NCI-H1048 (cell line): ENCODE measurements around the gene TSPEAR.
"Not testable (repeated sequence)": the region's sequence is repeated elsewhere in the genome, so short reads cannot be mapped to it uniquely, and the experiment has no call there.

ENCODE experiments used
- DNase-seq: peaks from one replicate; lab custom pipeline; 2025; lab: John Stamatoyannopoulos, UW

Gene TSPEAR

GRCh38 chr21:44684077-44684476, 27.3 kb downstream of the TSPEAR start:
- DNase-seq: no peak

- DNase-seq: no peak
Measured at GRCh38 chr21:44682580-44683151, 28.7 kb downstream of the TSPEAR start.

DNA sequence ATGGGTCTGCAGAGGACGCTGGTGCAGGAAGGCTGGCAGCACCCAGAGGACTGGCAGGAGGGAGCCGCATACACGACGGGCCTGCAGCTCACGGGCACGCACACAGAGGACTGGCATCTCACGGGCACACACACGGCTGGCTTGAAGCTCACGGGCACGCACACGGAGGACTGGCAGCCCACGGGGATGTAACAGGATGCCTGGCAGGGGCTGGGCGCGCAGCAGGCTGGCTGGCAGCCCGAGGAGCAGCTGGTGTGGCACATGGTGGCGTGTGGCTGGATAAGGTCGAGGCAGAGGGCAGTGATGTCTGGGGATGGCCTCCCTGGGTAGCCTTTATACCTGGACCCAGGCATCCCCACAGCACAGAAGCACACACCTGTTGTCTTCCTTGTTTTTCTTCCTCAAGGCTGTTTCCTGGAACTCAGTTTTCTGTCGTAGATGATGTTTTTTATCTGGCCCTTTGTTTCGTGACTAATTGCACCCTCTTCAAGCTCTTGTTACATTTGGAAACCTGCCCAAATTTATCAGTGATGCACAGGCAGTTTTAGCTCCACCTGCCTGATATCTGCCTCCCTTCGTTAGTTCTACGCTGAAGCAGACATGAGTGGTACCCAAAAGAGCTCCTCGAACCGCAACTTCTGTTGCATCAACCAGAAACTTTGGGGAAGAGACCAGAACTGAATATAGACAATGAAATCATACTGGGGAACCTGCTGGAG, 29.4 kb downstream of the TSPEAR start, which contains the start of gene KRTAP12-1:
Gene KRTAP12-1, minus strand, starts transcription at position 303 of the 719 bp plus-strand sequence. Its CDS starts 40 bp downstream, at position 263.
- no peak for DNase-seq

DNA sequence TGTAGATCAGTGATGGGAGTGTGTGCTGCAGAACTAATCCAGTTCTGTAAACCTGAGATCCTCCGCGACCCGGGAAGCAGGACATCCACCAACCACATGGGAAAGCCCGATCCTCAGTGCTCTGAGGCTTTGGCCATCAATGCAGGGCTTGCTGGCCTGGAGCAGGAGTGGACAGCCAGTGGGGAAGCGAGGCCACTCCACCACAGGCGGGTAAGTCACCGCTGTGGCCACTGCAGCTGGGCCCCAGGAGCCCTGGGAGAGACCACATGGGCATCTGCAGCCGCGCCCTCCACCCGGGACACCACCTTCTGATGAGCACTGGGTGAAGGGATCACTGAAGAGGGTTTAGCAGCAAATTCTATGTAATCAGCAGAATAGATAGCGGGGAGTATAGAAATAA, 30.2 kb downstream of the TSPEAR start:
- DNase-seq: no peak

GRCh38 chr21:44677881-44678280, 33.5 kb downstream of the TSPEAR start:
- no peak for DNase-seq

DNA sequence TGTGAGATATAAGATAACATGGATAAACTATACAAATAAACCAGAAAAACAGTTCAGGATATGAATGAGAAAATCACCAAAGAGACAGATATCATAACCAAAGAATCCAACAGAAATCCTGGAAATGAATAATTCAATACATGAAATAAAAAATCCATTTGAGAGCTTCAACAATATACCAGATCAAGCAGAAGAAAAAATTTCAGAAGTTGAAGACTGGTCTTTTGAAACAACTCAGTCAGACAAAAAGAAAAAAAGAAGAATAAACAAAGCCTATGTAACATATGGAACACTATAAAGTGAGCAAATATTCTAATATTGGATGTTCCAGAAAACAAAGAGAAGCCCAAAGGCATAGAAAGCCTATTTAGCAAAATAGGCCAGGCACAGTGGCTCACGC, 39.5 kb downstream of the TSPEAR start:
- DNase-seq: no peak

- no peak for DNase-seq
Measured at GRCh38 chr21:44670642-44671432, 40.5 kb downstream of the TSPEAR start.

GRCh38 chr21:44667612-44668011, 43.8 kb downstream of the TSPEAR start:
- no peak for DNase-seq

DNA sequence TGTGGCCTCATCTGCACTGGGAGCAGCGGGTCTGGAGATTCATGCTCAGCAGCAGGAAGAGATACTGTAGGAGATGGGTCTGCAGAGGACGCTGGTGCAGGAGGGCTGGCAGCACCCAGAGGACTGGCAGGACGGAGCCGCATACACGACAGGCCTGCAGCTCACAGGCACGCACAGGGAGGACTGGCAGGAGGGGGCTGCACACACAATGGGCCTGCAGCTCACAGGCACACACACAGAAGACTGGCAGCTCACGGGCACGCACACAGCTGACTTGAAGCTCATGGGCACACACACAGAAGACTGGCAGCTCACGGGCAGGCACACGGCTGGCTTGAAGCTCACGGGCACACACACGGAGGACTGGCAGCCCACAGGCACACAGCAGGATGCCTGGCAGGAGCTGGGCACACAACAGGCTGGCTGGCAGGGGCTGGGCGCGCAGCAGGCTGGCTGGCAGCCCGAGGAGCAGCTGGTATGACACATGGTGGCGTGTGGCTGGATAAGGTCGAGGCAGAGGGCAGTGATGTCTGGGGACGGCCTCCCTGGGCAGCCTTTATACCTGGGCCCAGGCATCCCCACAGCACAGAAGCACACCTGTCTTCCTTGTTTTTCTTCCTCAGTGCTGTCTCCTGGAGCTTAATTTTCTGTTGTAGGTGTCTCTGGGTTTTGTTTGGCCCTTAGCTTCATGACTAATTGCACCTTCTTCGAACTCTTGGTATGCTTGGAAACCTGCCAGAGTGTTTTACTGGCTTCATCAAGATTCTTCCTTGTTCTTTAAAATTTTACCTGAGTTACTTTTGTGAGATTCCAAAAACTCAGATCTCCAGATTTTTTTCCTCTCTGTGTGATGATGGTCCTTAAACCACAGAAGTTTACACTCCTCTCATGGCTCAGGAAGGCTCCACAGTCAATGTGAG, 44.7 kb downstream of the TSPEAR start, which contains the start of gene KRTAP12-2:
Gene KRTAP12-2, minus strand, starts transcription at position 527 of the 920 bp plus-strand sequence. Its CDS starts 41 bp downstream, at position 486.
- no peak for DNase-seq

- DNase-seq: no peak
Measured at GRCh38 chr21:44664691-44665090, 46.7 kb downstream of the TSPEAR start.

- DNase-seq: not testable (repeated sequence)
Measured at GRCh38 chr21:44661567-44661966, 49.8 kb downstream of the TSPEAR start.

GRCh38 chr21:44658913-44659595, 52.3 kb downstream of the TSPEAR start:
- no peak for DNase-seq

DNA sequence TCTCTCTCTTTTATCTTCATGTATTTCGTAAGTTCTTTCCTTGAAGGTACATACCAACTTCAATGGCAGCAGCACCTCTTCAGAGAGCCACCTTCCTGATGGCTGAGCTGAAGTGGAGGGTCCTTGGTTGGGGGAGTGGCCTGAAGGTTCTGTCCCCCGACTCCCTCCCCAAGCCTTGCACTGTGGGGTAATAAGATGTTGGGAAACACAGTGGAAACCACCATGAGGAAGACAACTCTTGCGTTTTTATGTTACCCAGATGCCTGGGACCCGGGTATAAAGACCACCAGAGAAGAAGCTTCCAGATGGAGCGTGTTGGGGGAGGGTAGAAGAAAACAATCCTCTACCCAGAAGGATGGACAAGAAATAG, 52.8 kb downstream of the TSPEAR start:
- no peak for DNase-seq

GRCh38 chr21:44657635-44658540, 53.5 kb downstream of the TSPEAR start, which contains the start of gene KRTAP12-3:
Gene KRTAP12-3, plus strand, starts transcription at chr21:44657932. Its CDS starts 48 bp downstream, at chr21:44657980.
- no peak for DNase-seq

DNA sequence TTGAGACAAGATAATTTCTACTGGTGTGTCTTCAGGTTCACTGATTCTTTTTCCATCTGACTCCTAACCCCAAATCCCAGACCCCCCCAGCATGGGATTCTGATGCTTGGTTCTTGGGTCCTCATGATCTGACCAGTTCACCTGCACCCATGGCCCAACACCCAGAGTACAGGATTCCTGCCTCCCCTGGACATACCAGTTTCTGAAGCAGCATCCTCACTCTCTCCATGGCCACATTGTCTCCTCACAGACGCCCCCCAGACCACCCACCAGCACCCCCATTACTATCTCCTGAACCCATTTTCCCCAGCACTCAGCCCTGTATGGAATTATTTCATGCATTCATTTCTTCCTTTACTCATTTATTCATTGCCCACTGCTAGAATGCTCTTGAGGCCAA, 54.5 kb downstream of the TSPEAR start:
- no peak for DNase-seq

DNA sequence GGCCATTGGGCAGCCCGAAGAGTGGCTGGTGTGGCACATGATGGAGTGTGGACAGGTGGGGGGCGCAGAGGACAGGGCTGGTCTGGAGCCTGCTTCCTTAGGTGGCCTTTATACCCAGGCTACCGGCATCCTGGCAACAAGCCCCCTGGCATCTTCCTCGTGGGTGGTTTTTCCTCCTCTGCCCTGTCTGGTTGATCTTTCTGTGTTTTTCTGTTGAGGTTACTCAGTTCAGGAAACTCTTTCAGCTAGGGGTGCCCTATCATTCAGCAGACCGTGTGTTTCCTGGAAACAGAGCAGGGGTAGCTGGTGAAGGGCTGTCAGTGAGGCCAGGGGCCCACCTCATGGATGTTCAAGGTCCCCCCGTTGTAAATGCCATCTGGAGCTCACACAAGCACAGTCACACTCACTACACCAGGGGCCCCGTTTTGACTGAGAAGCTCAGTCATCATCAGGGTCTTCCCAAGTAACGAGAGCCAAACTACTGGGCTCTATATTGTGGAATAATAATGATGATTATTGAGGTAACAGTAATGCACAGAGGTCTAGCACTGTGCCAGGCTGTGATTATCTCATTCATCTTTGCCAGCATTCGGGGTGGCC, 56.7 kb downstream of the TSPEAR start, which contains the start of gene KRTAP12-4:
Gene KRTAP12-4, minus strand, starts transcription at position 84 of the 600 bp plus-strand sequence. Its CDS starts 45 bp downstream, at position 39.
- no peak for DNase-seq

- DNase-seq: no peak
Measured at GRCh38 chr21:44653656-44654575, 57.5 kb downstream of the TSPEAR start.

GRCh38 chr21:44653123-44653522, 58.2 kb downstream of the TSPEAR start:
- no peak for DNase-seq
